ENCODE measurements around the gene ANK2.

ANK2 gene

DNA sequence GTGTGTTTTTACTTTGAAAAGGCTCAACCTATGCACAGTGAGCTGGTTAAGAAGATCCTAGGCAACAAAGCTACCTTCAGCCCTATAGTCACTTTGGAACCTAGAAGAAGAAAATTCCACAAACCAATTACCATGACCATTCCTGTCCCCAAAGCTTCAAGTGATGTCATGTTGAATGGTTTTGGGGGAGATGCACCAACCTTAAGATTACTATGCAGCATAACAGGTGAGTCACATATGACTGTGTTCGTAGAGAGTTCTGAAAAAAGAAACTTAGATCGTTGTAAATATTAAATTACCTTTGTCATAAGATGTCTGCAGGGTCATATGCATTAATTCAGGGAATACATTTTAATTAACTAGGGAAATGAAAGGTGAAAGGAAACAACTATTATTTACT is 287.1 kb downstream of the ANK2 start:
- CTCF ChIA-PET, result interaction anchor here (0.8 kb wide), 1 partner anchor 10 kb away, joined by 3 read pairs; no protein-coding TSS in a partner anchor
- Histone ChIP-seq H3K4me1 (ENCODE audit: control extremely low read depth in 1 of 4, control insufficient read depth in 4 of 4, insufficient read depth in 4 of 4, low read length in 3 of 4) (no peaks in the 10 kb centered on the region), H3K36me3 (ENCODE audit: control insufficient read depth in 4 of 4, insufficient read depth in 4 of 4, low read length in 3 of 4) (no peaks in the 10 kb centered on the region), H3K27ac (ENCODE audit: insufficient read depth in 1 of 2, low read depth in 1 of 2, low read length in 2 of 2, poor library complexity in 1 of 2, severe bottlenecking in 2 of 2) (no peak overlapping the region), H3K4me3 (ENCODE audit: control insufficient read depth in 1 of 7, extremely low read depth in 1 of 7, insufficient read depth in 4 of 7, low read depth in 2 of 7, low read length in 6 of 7) (no peak overlapping the region), H3K9me3 (ENCODE audit: control extremely low read depth in 1 of 5, control insufficient read depth in 4 of 5, insufficient read depth in 2 of 5, low read depth in 1 of 5, low read length in 4 of 5) (no peaks in the 10 kb centered on the region), H3K27me3 (replicated peaks in 2 of 5; ENCODE audit: control insufficient read depth in 4 of 5, insufficient read depth in 5 of 5, low read length in 4 of 5) (no peaks in the 10 kb centered on the region)
- DNase-seq, result no peak
- 80% methylated on average over 1 of the region's 2 CpGs for WGBS (ENCODE audit: insufficient coverage)
- POLR2A ChIA-PET, result no interaction called here

DNA sequence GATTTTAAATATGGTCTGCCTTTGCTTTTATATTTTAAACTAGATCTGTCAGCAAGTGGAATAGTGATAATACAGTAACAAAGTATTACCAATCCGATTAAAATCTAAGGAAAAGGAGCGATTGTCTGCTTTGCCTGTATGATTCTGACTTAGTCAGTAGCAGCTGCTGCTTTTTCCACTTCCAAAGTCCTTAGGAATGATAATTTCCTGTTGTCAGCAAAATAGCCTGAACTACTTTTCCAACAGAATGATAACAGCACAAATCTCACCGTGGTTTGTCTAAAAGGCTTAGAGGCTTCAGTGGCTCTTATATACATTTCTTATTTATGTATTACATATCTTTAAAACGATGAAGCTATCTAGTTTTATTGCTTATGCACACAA is 290.0 kb downstream of the ANK2 start:
- no peak for DNase-seq
- WGBS (ENCODE audit: insufficient coverage), result 94% methylated on average over 2 of the region's 4 CpGs
- Histone ChIP-seq H3K4me3 (ENCODE audit: control insufficient read depth in 1 of 7, extremely low read depth in 1 of 7, insufficient read depth in 4 of 7, low read depth in 2 of 7, low read length in 6 of 7) (no peak overlapping the region), H3K36me3 (ENCODE audit: control insufficient read depth in 4 of 4, insufficient read depth in 4 of 4, low read length in 3 of 4) (no peaks in the 10 kb centered on the region), H3K9me3 (ENCODE audit: control extremely low read depth in 1 of 5, control insufficient read depth in 4 of 5, insufficient read depth in 2 of 5, low read depth in 1 of 5, low read length in 4 of 5) (no peaks in the 10 kb centered on the region), H3K27ac (ENCODE audit: insufficient read depth in 1 of 2, low read depth in 1 of 2, low read length in 2 of 2, poor library complexity in 1 of 2, severe bottlenecking in 2 of 2) (no peak overlapping the region), H3K4me1 (ENCODE audit: control extremely low read depth in 1 of 4, control insufficient read depth in 4 of 4, insufficient read depth in 4 of 4, low read length in 3 of 4) (no peaks in the 10 kb centered on the region), H3K27me3 (replicated peaks in 2 of 5; ENCODE audit: control insufficient read depth in 4 of 5, insufficient read depth in 5 of 5, low read length in 4 of 5) (no peaks in the 10 kb centered on the region)
- POLR2A ChIA-PET, result no interaction called here
- CTCF ChIA-PET, result no interaction called here

GRCh38 chr4:113344100-113344499 is 294.6 kb downstream of the ANK2 start:
- H3K36me3 ChIP-seq (ENCODE audit: control insufficient read depth in 4 of 4, insufficient read depth in 4 of 4, low read length in 3 of 4), result no peaks in the 10 kb centered on the region
- DNase-seq, result no peak
- ChIA-PET CTCF (interaction anchor here (0.9 kb wide), 1 partner anchor 10 kb away, joined by 4 read pairs; no protein-coding TSS in a partner anchor), POLR2A (no interaction called here)
- H3K4me3 ChIP-seq (ENCODE audit: control insufficient read depth in 1 of 7, extremely low read depth in 1 of 7, insufficient read depth in 4 of 7, low read depth in 2 of 7, low read length in 6 of 7), result no peak overlapping the region
- H3K27ac ChIP-seq (ENCODE audit: insufficient read depth in 1 of 2, low read depth in 1 of 2, low read length in 2 of 2, poor library complexity in 1 of 2, severe bottlenecking in 2 of 2), result no peak overlapping the region
- H3K4me1 ChIP-seq (ENCODE audit: control extremely low read depth in 1 of 4, control insufficient read depth in 4 of 4, insufficient read depth in 4 of 4, low read length in 3 of 4), result no peaks in the 10 kb centered on the region
- H3K9me3 ChIP-seq (ENCODE audit: control extremely low read depth in 1 of 5, control insufficient read depth in 4 of 5, insufficient read depth in 2 of 5, low read depth in 1 of 5, low read length in 4 of 5), result no peaks in the 10 kb centered on the region
- no CpG with 5 or more reads among the region's 3 CpGs for WGBS (ENCODE audit: insufficient coverage)
- H3K27me3 ChIP-seq (replicated peaks in 2 of 5; ENCODE audit: control insufficient read depth in 4 of 5, insufficient read depth in 5 of 5, low read length in 4 of 5), result no peaks in the 10 kb centered on the region

DNA sequence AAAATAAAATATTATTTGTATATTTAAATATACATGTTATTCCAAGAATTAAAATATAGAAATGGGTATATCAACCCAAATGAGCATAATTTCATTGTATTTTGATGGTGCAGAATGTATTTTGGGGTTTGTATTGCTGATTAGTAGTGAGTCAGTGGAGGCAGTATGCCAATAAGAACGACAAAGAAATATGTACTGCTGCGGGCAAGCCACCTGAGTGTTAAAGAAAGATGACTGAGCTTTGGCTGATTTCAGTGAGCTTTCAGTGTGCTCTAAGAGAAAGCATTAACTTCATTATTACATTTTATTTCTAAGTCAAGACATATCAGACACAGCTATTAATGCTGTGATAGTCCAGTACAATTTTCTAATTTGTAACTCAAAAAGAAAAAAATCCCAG is 297.8 kb downstream of the ANK2 start:
- no peak for DNase-seq
- ChIA-PET CTCF (interaction anchor here (1.4 to 1.6 kb wide), 2 partner anchors 9 to 24 kb away, joined by 3 to 5 read pairs; no protein-coding TSS in a partner anchor), POLR2A (no interaction called here)
- H3K36me3 ChIP-seq (ENCODE audit: control insufficient read depth in 4 of 4, insufficient read depth in 4 of 4, low read length in 3 of 4), result no peaks in the 10 kb centered on the region
- no peak overlapping the region for H3K4me3 ChIP-seq (ENCODE audit: control insufficient read depth in 1 of 7, extremely low read depth in 1 of 7, insufficient read depth in 4 of 7, low read depth in 2 of 7, low read length in 6 of 7)
- no CpG with 5 or more reads among the region's 2 CpGs for WGBS (ENCODE audit: insufficient coverage)
- peaks cover 4 to 16% (median 7%) of the 10 kb centered on the region in 4 experiments for H3K4me1 ChIP-seq (ENCODE audit: control extremely low read depth in 1 of 4, control insufficient read depth in 4 of 4, insufficient read depth in 4 of 4, low read length in 3 of 4)
- no peak overlapping the region for H3K27ac ChIP-seq (ENCODE audit: insufficient read depth in 1 of 2, low read depth in 1 of 2, low read length in 2 of 2, poor library complexity in 1 of 2, severe bottlenecking in 2 of 2)
- no peaks in the 10 kb centered on the region for H3K9me3 ChIP-seq (ENCODE audit: control extremely low read depth in 1 of 5, control insufficient read depth in 4 of 5, insufficient read depth in 2 of 5, low read depth in 1 of 5, low read length in 4 of 5)
- no peaks in the 10 kb centered on the region for H3K27me3 ChIP-seq (replicated peaks in 2 of 5; ENCODE audit: control insufficient read depth in 4 of 5, insufficient read depth in 5 of 5, low read length in 4 of 5)

GRCh38 chr4:113349430-113349829 is 300.0 kb downstream of the ANK2 start:
- DNase-seq, result peak; percentile 76 to 94 (median 87)
- POLR2A ChIA-PET, result no interaction called here
- H3K4me1 ChIP-seq (ENCODE audit: control extremely low read depth in 1 of 4, control insufficient read depth in 4 of 4, insufficient read depth in 4 of 4, low read length in 3 of 4), result peaks cover 4 to 26% (median 7%) of the 10 kb centered on the region in 4 experiments
- no peaks in the 10 kb centered on the region for H3K36me3 ChIP-seq (ENCODE audit: control insufficient read depth in 4 of 4, insufficient read depth in 4 of 4, low read length in 3 of 4)
- 44% methylated on average over 1 of the region's 4 CpGs for WGBS (ENCODE audit: insufficient coverage)
- no peak overlapping the region for H3K27ac ChIP-seq (ENCODE audit: insufficient read depth in 1 of 2, low read depth in 1 of 2, low read length in 2 of 2, poor library complexity in 1 of 2, severe bottlenecking in 2 of 2)
- no peaks in the 10 kb centered on the region for H3K9me3 ChIP-seq (ENCODE audit: control extremely low read depth in 1 of 5, control insufficient read depth in 4 of 5, insufficient read depth in 2 of 5, low read depth in 1 of 5, low read length in 4 of 5)
- no peaks in the 10 kb centered on the region for H3K27me3 ChIP-seq (replicated peaks in 2 of 5; ENCODE audit: control insufficient read depth in 4 of 5, insufficient read depth in 5 of 5, low read length in 4 of 5)
- peak overlapping the region in 1 of 7 experiments; percentile 29 for H3K4me3 ChIP-seq (ENCODE audit: control insufficient read depth in 1 of 7, extremely low read depth in 1 of 7, insufficient read depth in 4 of 7, low read depth in 2 of 7, low read length in 6 of 7)
- CTCF ChIA-PET, result interaction anchor here (1.1 kb wide), 1 partner anchor 31 kb away, joined by 3 read pairs; no protein-coding TSS in a partner anchor

- H3K4me1 ChIP-seq (ENCODE audit: control extremely low read depth in 1 of 4, control insufficient read depth in 4 of 4, insufficient read depth in 4 of 4, low read length in 3 of 4), result peaks cover 4 to 34% (median 10%) of the 10 kb centered on the region in 4 experiments
- no peaks in the 10 kb centered on the region for H3K27me3 ChIP-seq (replicated peaks in 2 of 5; ENCODE audit: control insufficient read depth in 4 of 5, insufficient read depth in 5 of 5, low read length in 4 of 5)
- POLR2A ChIA-PET, result no interaction called here
- H3K36me3 ChIP-seq (ENCODE audit: control insufficient read depth in 4 of 4, insufficient read depth in 4 of 4, low read length in 3 of 4), result no peaks in the 10 kb centered on the region
- no peak for DNase-seq
- no peak overlapping the region for H3K27ac ChIP-seq (ENCODE audit: insufficient read depth in 1 of 2, low read depth in 1 of 2, low read length in 2 of 2, poor library complexity in 1 of 2, severe bottlenecking in 2 of 2)
- no peaks in the 10 kb centered on the region for H3K9me3 ChIP-seq (ENCODE audit: control extremely low read depth in 1 of 5, control insufficient read depth in 4 of 5, insufficient read depth in 2 of 5, low read depth in 1 of 5, low read length in 4 of 5)
- CTCF ChIA-PET, result interaction anchor here (1.1 kb wide), 1 partner anchor 30 kb away, joined by 3 read pairs; no protein-coding TSS in a partner anchor
- no peak overlapping the region for H3K4me3 ChIP-seq (ENCODE audit: control insufficient read depth in 1 of 7, extremely low read depth in 1 of 7, insufficient read depth in 4 of 7, low read depth in 2 of 7, low read length in 6 of 7)
Measured at GRCh38 chr4:113350576-113350975, 301.1 kb downstream of the ANK2 start.

- POLR2A ChIA-PET, result no interaction called here
- H3K4me3 ChIP-seq (ENCODE audit: control insufficient read depth in 1 of 7, extremely low read depth in 1 of 7, insufficient read depth in 4 of 7, low read depth in 2 of 7, low read length in 6 of 7), result no peak overlapping the region
Measured at GRCh38 chr4:113355550-113356371, 306.3 kb downstream of the ANK2 start.

More at GRCh38 chr4:113355550-113356371, 306.3 kb downstream of the ANK2 start:
- no peaks in the 10 kb centered on the region for H3K9me3 ChIP-seq (ENCODE audit: control extremely low read depth in 1 of 5, control insufficient read depth in 4 of 5, insufficient read depth in 2 of 5, low read depth in 1 of 5, low read length in 4 of 5)
- H3K27ac ChIP-seq (ENCODE audit: insufficient read depth in 1 of 2, low read depth in 1 of 2, low read length in 2 of 2, poor library complexity in 1 of 2, severe bottlenecking in 2 of 2), result no peak overlapping the region
- peaks cover 0 to 25% (median 12%) of the 10 kb centered on the region in 4 experiments for H3K4me1 ChIP-seq (ENCODE audit: control extremely low read depth in 1 of 4, control insufficient read depth in 4 of 4, insufficient read depth in 4 of 4, low read length in 3 of 4)
- H3K27me3 ChIP-seq (replicated peaks in 2 of 5; ENCODE audit: control insufficient read depth in 4 of 5, insufficient read depth in 5 of 5, low read length in 4 of 5), result peaks cover 0 to 6% (median 3%) of the 10 kb centered on the region in 5 experiments
- DNase-seq, result peak; percentile 91 to 98 (median 97)
- WGBS (ENCODE audit: insufficient coverage), result 19% methylated on average over 13 of the region's 13 CpGs
- no peaks in the 10 kb centered on the region for H3K36me3 ChIP-seq (ENCODE audit: control insufficient read depth in 4 of 4, insufficient read depth in 4 of 4, low read length in 3 of 4)
- CTCF ChIA-PET, result interaction anchor here (1.4 to 1.7 kb wide), 3 partner anchors 8 to 77 kb away, joined by 4 to 5 read pairs (median 4); no protein-coding TSS in a partner anchor

All from common myeloid progenitor, CD34-positive (primary cell).